Measurements from ENCODE around the gene PTPRM.
A peak's percentile ranks its signal among the peaks of the same experiment; 100 is the strongest.
"Not testable (repeated sequence)": the region's sequence is repeated elsewhere in the genome, so short reads cannot be mapped to it uniquely, and the experiment has no call there.

The PTPRM gene

DNA sequence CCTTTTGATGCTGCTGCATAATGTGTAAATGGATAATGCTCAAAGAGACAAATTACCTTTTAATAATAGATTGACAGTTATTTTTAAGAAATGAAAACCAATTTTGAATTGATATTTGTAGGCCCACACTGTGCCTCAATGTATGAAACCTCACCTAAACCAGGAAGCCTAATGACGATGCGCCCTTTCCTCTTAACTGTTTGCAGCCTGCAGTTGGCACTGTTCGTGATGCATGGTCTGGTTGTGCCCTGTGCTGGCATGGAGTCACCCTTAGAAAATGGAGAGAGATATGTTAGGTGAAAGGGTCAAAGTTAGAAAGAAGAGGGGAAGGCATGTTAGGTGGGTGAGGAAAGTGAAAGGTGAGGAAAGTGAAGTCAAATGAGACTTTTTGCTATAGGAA, 390.2 kb downstream of the PTPRM start:
- peak in 1 of 2 donors; percentile 22 for DNase-seq

DNA sequence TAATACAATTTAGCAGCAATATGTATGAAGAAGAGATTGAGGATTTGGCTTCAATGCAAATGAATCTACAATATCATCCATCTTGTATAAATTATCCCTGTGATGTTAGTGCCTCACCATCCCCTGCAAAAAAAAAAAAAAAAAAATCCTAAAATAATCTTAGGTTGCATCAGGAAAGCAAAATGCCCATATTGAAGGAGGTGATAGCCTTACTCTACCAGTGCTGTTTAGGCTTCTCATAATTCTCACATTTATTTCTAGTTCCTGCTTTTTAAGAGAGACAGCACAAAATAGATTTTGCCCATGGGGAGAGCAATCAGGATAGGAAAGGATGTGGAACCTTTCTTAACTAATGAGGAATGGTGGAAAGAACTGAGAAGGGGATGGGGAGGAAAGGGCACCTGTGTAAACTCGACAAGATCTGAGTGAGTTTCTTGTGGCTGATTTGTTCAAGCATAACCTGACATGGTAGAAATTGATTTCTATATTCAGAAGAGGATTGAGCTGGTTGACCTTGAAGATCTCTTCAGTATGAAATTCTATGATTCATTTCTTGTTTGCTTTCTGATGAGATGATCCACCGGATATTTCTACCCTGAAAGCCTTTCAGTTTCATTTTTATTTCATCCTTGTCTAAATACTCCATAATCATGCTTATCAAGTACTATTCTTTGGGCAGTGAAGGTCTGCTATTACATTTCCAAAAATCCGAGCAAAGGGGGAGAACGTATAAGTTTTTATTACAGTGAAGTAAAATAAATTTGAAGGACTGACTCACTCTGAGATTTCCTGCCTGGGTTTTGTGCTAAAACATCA, 391.2 kb downstream of the PTPRM start:
- DNase-seq = peak in 1 of 2 donors; percentile 23

DNA sequence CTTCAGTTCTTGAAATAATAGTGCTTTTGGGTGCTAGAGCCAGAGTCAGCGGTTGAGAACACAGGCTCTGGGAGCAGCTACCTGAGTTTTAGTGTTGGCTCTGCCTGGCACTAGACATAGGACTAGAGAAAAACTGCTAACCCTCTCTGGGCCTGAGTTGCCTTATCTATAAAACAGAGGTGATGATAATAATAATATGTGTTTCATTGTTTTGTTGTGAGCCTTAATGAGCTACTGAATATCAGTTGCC, 391.7 kb downstream of the PTPRM start:
- DNase-seq = no peak

DNA sequence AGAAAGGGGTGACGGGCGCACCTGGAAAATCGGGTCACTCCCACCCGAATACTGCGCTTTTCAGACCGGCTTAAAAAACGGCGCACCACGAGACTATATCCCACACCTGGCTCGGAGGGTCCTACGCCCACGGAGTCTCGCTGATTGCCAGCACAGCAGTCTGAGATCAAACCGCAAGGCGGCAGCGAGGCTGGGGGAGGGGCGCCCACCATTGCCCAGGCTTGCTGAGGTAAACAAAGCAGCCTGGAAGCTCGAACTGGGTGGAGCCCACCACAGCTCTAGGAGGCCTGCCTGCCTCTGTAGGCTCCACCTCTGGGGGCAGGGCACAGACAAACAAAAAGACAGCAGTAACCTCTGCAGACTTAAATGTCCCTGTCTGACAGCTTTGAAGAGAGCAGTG, 399.6 kb downstream of the PTPRM start:
- not testable (repeated sequence) for DNase-seq

DNA sequence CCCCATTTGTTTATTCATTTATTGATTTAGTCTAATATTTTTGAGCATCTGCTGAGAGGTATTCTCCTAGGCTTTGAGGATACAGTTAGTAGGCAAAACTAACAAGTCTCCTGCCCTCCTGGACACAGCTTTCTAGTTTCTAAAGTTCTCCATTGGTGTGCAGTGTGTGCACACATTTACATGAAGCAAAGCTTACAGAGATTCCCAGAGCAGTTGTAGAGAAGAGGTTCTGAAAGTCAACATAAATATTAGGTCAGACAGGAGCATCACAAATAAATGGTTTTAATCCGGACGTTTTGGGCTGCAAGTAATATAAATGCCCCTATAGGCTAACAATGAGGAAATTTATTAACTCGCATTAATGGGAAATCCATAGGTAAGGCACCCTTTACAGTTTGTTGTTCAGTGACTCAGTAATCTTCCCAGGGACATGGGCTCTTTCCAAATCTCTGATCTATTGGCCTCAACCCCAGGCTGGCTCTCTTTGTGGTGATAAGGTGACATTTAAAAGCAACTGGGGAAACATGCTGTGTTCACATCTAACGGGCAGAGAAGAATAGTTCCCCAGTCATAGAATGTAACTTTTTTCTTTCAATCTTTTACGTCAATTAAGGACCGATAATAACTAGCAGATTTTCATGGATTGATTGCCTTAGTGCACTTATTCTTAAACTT, 407.2 kb downstream of the PTPRM start:
- no peak for DNase-seq

DNA sequence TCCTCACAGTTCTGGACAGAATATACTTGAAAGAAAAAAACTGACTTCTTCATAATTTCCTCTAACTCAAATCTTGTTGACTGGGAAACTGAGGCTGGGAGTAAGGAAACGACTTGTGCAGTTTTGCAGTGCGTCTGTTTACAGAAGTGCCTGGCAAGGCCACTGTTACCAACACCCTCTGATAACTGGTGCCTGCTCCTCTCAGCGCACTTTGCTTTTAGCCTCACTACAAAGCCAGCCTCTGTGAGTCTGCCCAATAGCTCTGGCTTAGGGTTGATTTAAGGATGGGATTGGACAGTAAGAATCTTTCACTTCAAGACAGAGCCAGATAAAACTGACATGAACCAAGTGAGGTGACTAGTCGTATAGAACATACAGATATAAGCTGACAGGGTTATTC, 410.8 kb downstream of the PTPRM start:
- no peak for DNase-seq

DNA sequence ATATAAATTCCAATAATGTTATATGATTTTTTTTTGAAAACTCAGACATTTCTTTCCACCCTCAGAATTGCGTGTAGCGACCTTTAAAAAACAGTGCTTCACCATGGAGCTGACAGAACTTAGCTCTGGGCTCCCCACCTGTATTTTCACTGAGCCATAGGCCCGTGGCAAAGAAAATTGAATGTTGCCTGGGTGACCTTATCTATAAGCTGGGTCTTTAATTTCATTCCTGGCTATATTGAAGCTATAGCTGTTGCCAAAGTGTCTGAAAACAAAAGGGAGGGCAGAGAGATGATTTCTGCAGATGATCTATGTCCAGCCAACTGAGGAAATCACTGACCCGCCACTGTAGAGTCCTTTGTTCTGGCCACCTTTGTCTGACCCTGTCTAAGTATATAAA, 411.7 kb downstream of the PTPRM start:
- no peak for DNase-seq

DNA sequence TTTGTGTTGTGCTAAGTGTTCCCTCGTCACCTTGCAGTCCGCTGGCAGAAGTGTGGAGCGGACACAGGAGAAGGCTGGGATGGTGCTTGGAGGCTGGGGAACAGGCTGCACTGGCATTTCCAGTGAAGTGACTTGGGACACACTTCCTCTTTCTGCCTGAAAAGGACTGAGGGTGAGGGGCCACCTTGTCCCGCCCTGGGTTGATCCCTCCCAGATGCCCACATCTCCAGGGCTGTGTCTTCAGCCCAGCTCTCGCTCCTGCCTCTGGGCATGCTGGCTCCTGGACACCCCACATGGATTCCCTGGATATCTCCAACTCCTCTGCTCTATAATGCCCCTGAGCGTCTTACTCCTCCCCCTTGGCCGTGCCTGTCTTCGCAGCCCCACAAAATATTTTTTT, 412.6 kb downstream of the PTPRM start:
- DNase-seq = no peak

DNA sequence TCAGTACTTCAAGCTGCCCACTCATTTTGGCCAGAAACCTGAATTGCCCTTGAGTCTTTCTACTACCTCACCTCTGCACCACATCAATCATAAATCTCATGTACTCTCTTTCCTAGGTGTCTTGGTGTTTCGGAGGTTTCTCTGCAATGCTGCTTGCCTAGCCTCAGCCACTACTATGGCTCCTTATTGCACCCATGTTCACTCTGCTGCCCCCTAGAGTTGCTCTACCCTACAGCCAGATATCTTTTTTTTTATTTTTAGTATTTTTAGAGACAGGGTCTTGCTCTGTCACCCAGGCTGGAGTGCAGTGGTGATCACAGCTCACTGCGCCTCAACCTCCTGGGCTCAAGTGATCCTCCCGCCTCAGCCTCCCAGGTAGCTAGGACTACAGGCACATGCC, 413.0 kb downstream of the PTPRM start:
- no peak for DNase-seq

DNA sequence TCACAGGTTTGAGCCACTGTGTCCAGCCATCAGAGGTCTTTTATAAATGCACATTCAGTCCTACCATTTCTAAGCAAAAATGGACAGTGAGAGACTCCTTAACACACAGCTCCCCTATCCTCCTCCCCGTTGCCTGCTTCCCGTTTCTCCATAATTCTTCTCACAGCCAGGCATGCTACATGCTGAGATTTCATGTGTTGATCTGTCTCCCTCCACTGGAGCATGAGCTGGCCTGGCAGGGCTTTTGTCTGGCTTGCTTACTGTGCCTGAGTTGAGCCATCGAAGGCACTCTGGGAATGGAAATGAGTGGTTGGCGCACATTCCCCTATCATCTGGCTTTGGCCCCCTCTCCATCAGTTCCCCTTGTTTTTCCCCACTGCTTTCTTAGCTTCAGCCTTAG, 413.5 kb downstream of the PTPRM start:
- no peak for DNase-seq

DNA sequence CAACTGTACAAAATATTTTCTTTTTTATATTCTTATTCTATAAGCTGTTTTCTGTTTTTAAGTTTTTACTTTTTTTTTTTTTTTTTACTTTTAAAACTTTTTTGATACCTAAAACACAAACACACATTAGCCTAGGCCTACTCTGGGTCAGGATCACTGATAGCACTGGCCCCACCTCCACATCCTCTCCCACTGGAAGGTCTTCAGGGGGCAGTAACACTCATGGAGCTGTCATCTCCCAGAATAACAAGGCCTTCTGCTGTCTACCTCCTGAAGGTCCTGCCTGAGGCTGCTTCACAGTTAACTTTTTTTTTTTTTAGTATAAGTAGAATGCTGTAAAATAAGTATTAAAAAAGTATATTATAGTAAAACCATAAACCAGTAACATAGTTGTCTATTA, 415.1 kb downstream of the PTPRM start:
- no peak for DNase-seq

DNA sequence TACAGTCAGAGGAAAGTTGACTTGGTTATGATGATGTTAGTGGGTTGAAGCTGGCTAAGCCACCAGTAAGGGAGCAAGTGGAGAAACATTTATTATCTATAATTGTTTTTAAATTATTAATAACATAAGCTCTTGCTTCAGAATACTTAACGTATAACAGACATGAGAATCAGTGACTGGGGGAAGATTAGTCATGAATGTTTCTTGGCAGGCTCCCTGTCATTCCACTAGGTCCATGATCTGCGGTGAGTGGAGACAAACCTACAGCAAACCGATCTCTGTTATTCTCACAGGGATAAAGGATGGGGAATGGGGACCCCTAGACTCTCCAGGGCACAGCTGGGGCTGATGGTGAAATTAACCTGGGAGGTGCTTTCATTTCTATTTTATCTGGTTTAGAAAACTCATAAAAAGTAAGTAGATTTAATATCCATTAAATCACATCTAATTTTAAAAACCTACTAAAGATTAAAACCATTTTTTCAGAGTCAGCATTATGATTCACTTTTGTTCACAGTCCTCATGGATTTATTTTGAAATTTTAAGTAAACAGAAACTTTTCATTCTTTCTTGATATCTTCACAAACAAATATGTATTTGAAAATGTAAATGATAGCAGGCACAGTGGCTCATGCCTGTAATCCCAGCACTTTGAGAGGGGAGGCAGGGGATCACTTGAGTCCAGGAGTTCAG, 420.3 kb downstream of the PTPRM start:
- no peak for DNase-seq

DNA sequence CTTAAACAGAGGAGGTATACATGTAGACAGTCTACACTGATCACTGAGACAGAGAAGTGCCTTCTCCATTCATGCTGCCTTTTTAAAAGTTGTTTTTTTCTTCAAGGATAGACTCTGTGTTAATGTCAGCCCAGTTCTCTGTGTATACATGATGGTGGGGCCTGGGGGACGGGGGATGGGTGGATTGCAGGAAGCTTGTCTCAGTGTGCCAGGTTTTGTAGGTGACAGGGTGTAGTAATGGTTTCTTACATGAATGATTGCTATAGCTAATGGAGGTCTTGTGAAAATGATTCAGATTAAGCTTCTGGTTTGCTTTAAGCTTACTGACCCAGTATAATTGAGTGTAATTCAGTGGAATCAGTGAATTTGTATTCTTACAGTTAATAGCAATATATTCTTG, 423.6 kb downstream of the PTPRM start:
- DNase-seq = no peak

DNA sequence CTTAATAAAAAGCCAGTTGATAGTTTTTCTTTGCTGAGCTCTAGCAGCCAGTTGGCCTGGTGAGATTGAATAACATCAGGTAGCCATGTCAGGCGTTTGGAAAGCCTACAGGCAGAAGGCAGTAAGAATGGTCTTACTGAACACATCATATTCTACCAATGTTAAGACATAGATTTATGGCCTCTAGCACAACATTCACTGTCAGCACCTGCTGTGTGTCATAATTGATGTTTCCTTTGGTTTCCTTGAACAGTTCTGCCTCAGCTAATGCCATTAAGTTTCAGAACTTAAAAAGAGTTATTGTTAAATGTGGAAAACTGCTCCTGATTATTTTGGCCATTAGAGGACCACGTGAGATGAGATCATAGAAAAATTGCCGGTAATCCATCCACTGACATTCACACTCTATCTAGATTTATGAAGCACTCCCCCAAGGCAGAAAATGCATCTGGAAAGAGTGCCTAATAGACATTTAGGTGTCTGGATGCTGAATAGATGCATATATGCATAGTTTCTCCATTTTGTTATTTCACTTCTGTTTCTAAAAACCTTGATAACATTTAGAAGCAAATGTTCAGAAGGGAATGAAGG, 434.7 kb downstream of the PTPRM start:
- no peak for DNase-seq

DNA sequence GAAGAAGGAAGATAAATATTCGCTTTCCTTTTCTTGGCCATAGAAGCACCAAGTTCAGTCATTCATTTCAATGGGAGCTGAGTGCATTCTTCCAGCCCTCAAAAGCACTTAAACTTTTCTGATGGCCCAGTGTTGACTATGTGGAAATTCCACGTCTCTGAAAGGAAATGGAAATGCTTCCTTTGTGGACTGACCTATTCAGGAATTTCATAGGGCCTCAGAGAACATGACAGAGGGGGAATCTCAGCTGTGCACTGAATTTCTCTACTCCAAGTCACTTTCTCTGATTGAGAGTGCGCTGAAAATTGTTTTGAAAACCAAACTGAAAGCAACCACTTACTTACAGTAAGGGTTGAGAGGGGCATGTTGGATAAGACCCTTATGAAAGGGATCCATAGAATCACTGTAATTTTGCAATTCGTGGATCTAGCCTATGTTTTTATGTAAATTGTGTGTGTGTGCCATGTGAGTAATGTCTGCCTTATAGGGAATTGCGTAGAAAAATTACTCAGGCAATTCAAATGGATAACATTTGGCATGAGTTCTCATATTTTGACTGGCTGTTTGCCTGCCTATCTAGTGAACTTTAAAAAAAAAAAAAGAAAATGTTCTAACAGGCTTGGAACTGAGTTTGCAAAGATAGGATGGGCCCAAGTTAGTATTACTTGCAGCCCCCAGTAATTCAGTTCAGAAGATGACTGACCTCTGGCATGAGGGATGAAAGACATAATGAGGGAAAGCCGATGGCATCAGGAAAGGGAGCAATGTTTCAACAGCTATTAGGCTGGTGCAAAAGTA, 437.0 kb downstream of the PTPRM start:
- no peak for DNase-seq

DNA sequence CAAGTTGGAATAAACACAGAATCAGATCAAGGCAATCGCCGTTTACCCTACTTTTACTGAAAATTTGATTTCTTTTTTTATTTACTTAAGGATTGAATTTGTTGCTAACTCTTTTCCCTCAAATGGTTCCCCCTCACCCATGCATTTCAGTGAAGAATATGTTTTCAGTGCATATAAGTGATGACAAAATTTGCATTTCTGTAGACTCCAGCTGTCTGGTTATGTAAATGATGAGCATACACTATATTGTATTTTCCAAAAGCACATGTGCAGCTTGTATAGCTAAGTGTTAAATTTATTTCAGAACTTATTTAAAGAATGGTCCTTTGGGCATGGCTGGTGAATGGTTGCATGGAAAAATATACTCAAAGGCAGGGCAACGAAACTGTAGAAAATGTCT, 437.7 kb downstream of the PTPRM start:
- DNase-seq = no peak

DNA sequence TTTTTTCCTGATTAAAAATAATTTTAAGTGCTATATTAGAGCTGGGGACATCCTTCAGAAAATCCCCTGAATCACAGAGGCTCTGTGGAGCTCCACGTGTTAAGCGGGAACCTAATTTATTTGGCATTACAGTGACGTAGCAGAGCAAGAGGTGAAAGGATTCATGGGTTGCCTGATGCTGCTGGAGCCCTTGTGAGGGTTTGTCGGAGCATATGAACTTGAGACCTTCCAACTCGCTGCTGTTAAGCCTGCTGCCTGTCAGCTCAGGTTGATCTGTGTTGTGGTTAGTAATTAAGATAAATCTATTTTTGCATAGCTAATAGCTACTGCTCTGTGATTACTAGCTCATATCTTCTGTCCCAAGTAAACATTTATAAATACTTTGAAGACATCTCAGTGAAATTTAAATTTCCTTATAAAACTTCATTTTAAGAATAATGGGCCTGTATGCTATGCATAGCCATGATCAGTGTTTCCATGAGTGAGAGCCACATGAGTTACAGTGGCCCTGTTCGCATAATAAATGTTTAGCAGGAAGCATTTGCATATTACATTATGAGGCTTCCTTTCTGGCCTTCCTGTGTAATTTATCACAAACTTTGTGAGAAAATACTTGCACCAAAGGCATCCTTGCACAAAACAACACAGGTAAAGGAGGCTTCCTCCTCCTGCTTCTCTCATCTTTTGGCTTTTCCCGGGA, 438.9 kb downstream of the PTPRM start:
- DNase-seq = no peak

DNA sequence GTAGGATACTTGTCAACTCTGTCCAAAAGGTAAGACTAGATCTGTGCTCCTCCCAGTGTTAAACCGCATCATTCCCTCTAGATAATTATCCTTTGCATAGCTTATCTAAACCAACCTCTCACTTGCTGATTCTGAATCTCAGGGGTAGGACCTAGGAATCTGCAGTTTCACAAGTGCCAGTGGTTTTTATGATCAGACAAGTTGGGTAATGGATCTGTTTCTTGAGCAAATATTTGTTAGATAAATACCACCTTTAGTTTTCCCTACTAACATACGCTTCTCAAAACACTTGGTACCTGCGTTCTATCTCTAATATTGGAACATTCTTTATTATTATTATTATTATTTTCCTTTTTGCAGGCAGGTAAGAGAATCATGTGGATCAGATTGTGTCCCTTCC, 439.9 kb downstream of the PTPRM start:
- no peak for DNase-seq

DNA sequence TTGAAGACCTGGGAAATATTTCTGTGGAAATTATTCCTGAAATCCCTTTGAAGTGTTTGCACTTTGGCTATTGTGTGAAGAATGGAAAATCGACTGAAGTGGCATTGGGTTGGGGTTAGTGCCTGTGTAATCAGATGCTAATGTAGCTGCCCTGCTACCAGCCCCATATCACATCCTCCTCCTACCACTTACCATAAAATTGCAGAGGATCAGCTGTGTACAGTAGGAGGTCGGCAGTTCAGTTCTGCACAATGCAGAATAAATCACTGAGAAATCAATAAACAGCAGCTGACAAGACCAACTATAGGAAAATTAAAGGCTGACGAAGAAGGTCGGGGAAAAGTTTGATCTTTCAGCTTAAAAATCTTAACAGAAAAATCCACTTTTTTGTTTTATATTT, 440.9 kb downstream of the PTPRM start:
- DNase-seq = no peak

DNA sequence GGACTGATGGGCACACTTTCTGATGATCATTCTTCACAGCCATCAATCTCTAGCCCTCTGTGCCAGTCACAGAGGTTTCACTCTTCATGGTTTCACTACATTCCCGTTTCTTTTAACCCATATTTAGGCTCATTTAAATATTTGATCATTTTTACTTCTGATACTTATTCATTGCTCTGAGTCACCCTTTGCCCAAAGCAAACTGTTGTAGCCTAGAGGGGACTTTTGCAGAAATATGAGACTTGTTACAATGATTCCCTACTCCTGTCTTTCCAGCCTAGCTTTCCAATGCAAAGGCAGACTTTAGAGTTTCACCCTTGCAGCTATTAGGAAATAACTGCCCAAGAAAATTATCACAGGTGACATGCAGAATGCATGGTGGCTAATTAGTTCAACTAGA, 444.2 kb downstream of the PTPRM start:
- DNase-seq = no peak

DNA sequence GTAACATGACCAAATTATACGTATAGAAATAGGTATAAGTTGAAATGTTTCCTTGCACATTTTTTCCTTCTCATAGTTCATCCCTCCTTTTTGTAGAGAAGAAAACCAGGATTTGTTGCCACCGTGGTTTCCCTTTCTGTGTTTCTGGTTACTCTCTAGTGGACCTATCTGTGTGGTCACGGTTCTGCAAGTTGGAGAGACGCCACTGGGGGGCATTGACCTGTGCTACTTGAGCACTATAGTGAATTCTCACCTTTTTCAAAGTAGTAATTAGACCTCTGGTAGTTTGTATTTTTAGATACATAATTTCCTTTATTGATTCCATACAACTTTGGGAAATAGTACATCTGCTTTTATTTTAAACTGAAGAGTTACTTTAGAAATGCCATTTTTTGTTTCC, 444.8 kb downstream of the PTPRM start:
- DNase-seq = no peak

DNA sequence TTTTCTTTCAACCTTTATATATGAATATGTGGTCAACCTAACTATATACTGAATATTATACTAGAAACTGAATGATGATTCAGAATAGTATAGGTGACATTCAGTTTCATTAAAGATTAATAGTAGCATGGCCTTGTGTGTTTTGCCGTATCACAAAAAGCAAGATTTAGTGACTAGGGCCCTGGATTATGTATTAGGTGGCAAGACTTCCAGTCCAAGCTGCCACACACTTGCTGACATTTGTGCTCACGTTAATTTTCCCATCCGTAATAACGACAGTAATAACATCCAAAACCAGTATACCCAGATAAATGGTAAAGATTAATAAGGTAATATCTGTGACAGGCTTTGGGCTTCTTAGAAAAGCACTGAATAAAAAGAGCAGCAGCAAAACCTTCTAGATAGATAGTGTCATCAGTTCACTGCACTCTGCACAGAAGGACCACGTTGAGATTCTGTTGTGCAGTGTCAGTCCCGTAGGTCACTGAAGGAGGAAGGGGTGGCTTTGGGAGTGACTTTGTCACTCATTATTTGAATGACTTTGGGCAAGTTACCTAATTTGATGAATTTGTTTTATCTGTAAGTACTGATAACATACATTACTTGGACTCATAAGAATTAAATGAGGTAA, 451.7 kb downstream of the PTPRM start:
- no peak for DNase-seq
